Nephron (organoid): ENCODE results near the gene FNIP1.

ENCODE experiments used
- H3K27ac Mint-ChIP-seq, 3 experiments: 2 replicates each; pipeline ENCODE4 v1.8.0; 2020; ENCODE audit warnings: mixed read lengths in 3 of 3, mild to moderate bottlenecking in 2 of 3, moderate library complexity in 1 of 3
- H3K27me3 Mint-ChIP-seq: 2 replicates; pipeline ENCODE4 v1.8.0; 2021; ENCODE audit warnings: low read depth, mild to moderate bottlenecking, moderate library complexity, mixed read lengths
- H3K36me3 Mint-ChIP-seq: 2 replicates; pipeline ENCODE4 v1.8.0; 2020; ENCODE audit warnings: low read depth, mixed read lengths
- H3K4me1 Mint-ChIP-seq: 2 replicates; pipeline ENCODE4 v1.8.0; 2020; ENCODE audit warnings: mixed read lengths
- H3K4me3 Mint-ChIP-seq, 3 experiments: 2 replicates each; pipeline ENCODE4 v1.8.0; 2020; ENCODE audit warnings: mild to moderate bottlenecking in 3 of 3, mixed read lengths in 3 of 3, moderate library complexity in 2 of 3
- H3K9me3 Mint-ChIP-seq: 2 replicates; pipeline ENCODE4 v1.8.0; 2020; ENCODE audit warnings: mixed read lengths
- TF ChIP-seq, protein P1 (sequence below), 3 experiments: fragments of 200-600 bp; sonication (generic); IDR thresholded peaks; one replicate each; pipeline ENCODE4 v1.5.0; 2021; ENCODE audit warnings: antibody characterized with exemption in 3 of 3; ENCODE audit not compliant: unreplicated experiment in 3 of 3

Gene FNIP1

DNA sequence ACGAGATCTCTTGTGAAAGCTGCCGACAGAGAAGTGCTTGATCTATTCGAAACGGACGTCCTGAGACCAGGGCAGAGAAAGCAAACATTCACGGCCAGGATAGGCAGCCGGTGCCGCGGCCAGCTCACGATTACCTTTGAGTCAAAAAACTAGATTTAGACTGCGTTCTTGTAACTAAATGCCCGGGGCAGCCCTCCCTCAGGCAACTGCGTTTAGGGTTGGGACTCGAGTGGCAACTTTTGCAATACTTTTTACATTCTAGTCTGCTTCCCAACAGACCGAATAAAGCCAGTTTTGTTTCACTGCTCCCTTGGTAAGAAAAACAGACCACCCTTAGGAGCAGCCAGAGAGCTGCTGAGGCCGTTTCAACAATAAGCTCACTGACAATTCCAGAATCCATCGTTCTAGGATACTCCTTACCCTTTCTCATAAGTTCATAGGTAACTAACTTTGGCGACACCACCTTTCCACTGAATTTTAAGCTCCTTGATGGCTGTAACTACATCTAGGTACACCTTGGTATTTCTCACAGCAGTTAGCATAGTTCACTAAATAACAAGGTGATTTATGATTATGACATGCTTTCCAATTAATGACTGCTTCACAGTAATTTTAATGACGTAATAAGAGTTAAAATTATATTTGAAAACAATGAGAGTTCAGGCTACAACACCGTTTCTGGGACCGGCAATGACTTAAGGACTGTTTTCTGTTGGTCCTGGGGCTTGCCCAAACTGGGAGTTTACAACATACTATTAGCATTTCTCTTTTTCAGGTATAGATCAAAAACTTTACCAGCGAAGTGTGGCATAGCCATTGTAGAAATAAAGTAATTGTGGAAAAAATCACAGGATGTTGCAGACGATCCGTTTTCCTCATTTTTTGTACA is 160.9 kb downstream of the FNIP1 start:
- H3K4me3 Mint-ChIP-seq = peak overlapping the region; percentile 97 to 98 (median 97)
- peak overlapping the region; percentile 98 to 100 (median 99) for H3K27ac Mint-ChIP-seq
- TF ChIP-seq, protein P1, sequence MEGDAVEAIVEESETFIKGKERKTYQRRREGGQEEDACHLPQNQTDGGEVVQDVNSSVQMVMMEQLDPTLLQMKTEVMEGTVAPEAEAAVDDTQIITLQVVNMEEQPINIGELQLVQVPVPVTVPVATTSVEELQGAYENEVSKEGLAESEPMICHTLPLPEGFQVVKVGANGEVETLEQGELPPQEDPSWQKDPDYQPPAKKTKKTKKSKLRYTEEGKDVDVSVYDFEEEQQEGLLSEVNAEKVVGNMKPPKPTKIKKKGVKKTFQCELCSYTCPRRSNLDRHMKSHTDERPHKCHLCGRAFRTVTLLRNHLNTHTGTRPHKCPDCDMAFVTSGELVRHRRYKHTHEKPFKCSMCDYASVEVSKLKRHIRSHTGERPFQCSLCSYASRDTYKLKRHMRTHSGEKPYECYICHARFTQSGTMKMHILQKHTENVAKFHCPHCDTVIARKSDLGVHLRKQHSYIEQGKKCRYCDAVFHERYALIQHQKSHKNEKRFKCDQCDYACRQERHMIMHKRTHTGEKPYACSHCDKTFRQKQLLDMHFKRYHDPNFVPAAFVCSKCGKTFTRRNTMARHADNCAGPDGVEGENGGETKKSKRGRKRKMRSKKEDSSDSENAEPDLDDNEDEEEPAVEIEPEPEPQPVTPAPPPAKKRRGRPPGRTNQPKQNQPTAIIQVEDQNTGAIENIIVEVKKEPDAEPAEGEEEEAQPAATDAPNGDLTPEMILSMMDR (IDR thresholded peaks at IDR 0.05; ENCODE audit: unreplicated experiment in 3 of 3) = no peak
- H3K36me3 Mint-ChIP-seq = no peaks in the 10 kb centered on the region
- H3K27me3 Mint-ChIP-seq = no peaks in the 10 kb centered on the region
- H3K4me1 Mint-ChIP-seq = peaks cover 14% of the 10 kb centered on the region
- no peaks in the 10 kb centered on the region for H3K9me3 Mint-ChIP-seq

DNA sequence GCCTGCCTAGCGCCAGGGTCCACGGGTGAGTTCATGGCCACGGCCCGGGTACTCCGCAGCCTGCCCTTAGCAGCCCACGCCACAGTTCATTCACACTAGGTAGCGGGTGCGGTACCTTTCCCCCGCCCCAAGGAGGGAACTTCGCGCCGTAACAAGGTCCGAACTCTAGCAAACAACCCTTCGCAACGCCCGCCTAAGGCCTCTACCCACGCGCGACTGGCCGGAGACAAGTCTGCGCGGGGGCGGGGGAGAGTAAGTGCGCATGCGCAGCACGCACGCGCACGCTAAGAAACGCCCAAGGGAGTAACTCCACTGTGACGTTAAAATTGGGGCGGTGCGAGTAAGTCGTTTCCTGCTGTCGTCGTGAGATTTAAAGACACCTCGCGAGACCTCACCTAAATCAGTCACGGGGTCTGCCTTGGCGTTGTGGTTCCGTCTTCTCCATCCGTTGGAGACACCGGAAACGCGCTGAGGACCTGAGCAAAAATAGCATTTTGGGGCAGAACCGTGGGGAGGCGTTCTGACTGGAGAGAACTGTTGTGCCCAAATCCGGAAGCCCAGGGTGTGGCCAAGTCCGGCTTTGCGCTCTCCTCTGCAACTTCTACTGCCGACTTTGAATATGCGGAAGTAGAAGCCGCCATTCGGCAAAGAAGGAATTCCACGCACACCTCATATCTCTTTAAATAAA is 161.7 kb downstream of the FNIP1 start, which contains the start of gene RAPGEF6:
Gene RAPGEF6, minus strand, starts transcription at position 234 of the 688 bp plus-strand sequence. Its CDS starts 199 bp downstream, at position 35.
- Mint-ChIP-seq H3K36me3 (no peaks in the 10 kb centered on the region), H3K9me3 (no peaks in the 10 kb centered on the region), H3K4me1 (peaks cover 14% of the 10 kb centered on the region), H3K27ac (peak within 1 kb of the TSS; percentile 98 to 100 (median 99)), H3K4me3 (peak within 1 kb of the TSS; percentile 97 to 98 (median 97)), H3K27me3 (no peaks in the 10 kb centered on the region)
- TF ChIP-seq, protein P1 (IDR thresholded peaks at IDR 0.05; ENCODE audit: unreplicated experiment in 3 of 3) = no peak

DNA sequence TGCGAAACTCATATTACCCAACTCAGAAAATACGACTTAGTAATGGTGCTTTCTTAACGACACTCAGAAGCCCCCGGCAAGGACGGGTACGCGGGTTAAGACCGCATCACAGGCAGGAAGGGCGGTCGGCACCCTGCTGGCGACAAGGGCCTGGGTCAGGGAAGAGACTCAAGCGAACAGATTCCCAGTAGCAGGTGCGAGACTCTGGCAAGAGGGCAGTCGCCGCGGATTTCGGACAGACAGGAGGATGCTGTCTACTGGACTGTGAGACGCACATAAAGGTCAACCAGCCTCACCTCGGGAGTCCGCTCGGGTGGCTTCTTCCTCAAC is 162.2 kb downstream of the FNIP1 start:
- H3K36me3 Mint-ChIP-seq = no peaks in the 10 kb centered on the region
- no peaks in the 10 kb centered on the region for H3K9me3 Mint-ChIP-seq
- no peaks in the 10 kb centered on the region for H3K27me3 Mint-ChIP-seq
- H3K4me1 Mint-ChIP-seq = peaks cover 14% of the 10 kb centered on the region
- peak overlapping the region; percentile 97 to 98 (median 97) for H3K4me3 Mint-ChIP-seq
- TF ChIP-seq, protein P1 (IDR thresholded peaks at IDR 0.05; ENCODE audit: unreplicated experiment in 3 of 3) = no peak
- peak overlapping the region; percentile 98 to 100 (median 99) for H3K27ac Mint-ChIP-seq

DNA sequence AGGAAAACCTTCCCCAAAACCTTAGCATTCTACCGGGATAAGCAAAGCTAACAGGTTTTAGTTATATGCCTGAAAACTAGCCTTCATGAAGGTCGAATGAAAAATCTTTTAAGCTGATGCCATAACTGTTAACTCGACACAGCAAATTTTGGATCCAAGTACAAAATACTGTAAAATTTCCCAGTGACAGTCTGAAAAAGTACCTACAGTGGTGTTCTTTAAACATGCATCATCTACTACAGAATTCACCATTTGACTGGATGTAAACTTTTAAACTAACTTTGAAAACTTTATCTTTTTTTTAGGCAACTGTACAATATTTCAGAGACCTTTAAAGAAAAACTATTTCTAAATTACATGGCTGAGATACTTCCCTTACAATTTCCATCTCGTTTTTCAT is 162.6 kb downstream of the FNIP1 start:
- H3K27ac Mint-ChIP-seq = peak overlapping the region; percentile 98 to 100 (median 99)
- no peaks in the 10 kb centered on the region for H3K36me3 Mint-ChIP-seq
- H3K27me3 Mint-ChIP-seq = no peaks in the 10 kb centered on the region
- TF ChIP-seq, protein P1 (IDR thresholded peaks at IDR 0.05; ENCODE audit: unreplicated experiment in 3 of 3) = no peak
- no peaks in the 10 kb centered on the region for H3K9me3 Mint-ChIP-seq
- peaks cover 14% of the 10 kb centered on the region for H3K4me1 Mint-ChIP-seq
- peak overlapping the region; percentile 97 to 98 (median 97) for H3K4me3 Mint-ChIP-seq

DNA sequence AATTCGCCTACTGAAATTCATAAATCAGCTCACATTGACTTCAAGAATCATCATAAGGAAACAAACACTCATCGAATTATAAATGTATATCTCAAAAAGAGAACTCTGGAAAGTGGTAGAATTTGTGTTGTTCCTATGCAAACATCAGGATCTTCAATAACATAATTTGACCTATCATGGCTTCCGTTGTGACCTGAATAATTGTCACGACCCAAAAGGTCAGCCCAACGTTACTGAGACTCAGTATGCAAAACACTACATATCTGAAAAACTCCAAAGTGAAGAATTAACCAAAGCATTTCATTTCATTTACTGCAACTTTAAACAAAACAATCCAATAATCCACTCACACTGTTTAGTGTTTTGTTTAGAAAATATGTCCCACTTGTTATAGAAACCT is 163.0 kb downstream of the FNIP1 start:
- Mint-ChIP-seq H3K27me3 (no peaks in the 10 kb centered on the region), H3K27ac (peak overlapping the region; percentile 98 to 100 (median 99)), H3K4me1 (peaks cover 18% of the 10 kb centered on the region), H3K36me3 (no peaks in the 10 kb centered on the region), H3K9me3 (no peaks in the 10 kb centered on the region), H3K4me3 (peak overlapping the region; percentile 97 to 98 (median 97))
- TF ChIP-seq, protein P1 (IDR thresholded peaks at IDR 0.05; ENCODE audit: unreplicated experiment in 3 of 3) = no peak
